ENCODE results near the gene TGOLN2.
A peak's percentile ranks its signal among the peaks of the same experiment; 100 is the strongest.
"Not testable (repeated sequence)": the region's sequence is repeated elsewhere in the genome, so short reads cannot be mapped to it uniquely, and the experiment has no call there.

TGOLN2 gene

GRCh38 chr2:85340034-85340892 lies 12.5 kb upstream of the TGOLN2 start:
- DNase-seq (ENCODE audit: low read depth in 2 of 2, low spot score in 1 of 2), result no peak

- no peak for DNase-seq (ENCODE audit: low read depth in 2 of 2, low spot score in 1 of 2)
These were observed 7.1 kb upstream of the TGOLN2 start for GRCh38 chr2:85334928-85335327.

GRCh38 chr2:85333877-85334276 lies 6.1 kb upstream of the TGOLN2 start:
- DNase-seq (ENCODE audit: low read depth in 2 of 2, low spot score in 1 of 2), result not testable (repeated sequence)

GRCh38 chr2:85330839-85331636 lies 3.2 kb upstream of the TGOLN2 start:
- no peak for DNase-seq (ENCODE audit: low read depth in 2 of 2, low spot score in 1 of 2)

- DNase-seq (ENCODE audit: low read depth in 2 of 2, low spot score in 1 of 2), result not testable (repeated sequence)
These were observed 1.9 kb upstream of the TGOLN2 start for GRCh38 chr2:85329701-85330100.

- no peak for DNase-seq (ENCODE audit: low read depth in 2 of 2, low spot score in 1 of 2)
These were observed 1.4 kb upstream of the TGOLN2 start for GRCh38 chr2:85329181-85329651.

- DNase-seq (ENCODE audit: low read depth in 2 of 2, low spot score in 1 of 2), result peak in 1 of 2 donors; percentile 14
These were observed 498 bp downstream of the TGOLN2 start for GRCh38 chr2:85327160-85327821.

GRCh38 chr2:85326406-85327159 lies 1.2 kb downstream of the TGOLN2 start:
- no peak for DNase-seq (ENCODE audit: low read depth in 2 of 2, low spot score in 1 of 2)

- DNase-seq (ENCODE audit: low read depth in 2 of 2, low spot score in 1 of 2), result no peak
These were observed 2.4 kb downstream of the TGOLN2 start for GRCh38 chr2:85325466-85325811.

- no peak for DNase-seq (ENCODE audit: low read depth in 2 of 2, low spot score in 1 of 2)
These were observed 2.9 kb downstream of the TGOLN2 start for GRCh38 chr2:85324639-85325465.

- DNase-seq (ENCODE audit: low read depth in 2 of 2, low spot score in 1 of 2), result not testable (repeated sequence)
These were observed 3.8 kb downstream of the TGOLN2 start for GRCh38 chr2:85323988-85324367.

- no peak for DNase-seq (ENCODE audit: low read depth in 2 of 2, low spot score in 1 of 2)
These were observed 4.3 kb downstream of the TGOLN2 start for GRCh38 chr2:85323351-85323987.

- DNase-seq (ENCODE audit: low read depth in 2 of 2, low spot score in 1 of 2), result no peak
These were observed 8.0 kb downstream of the TGOLN2 start for GRCh38 chr2:85319796-85320195.

GRCh38 chr2:85318222-85319074 lies 9.3 kb downstream of the TGOLN2 start:
- no peak for DNase-seq (ENCODE audit: low read depth in 2 of 2, low spot score in 1 of 2)

- not testable (repeated sequence) for DNase-seq (ENCODE audit: low read depth in 2 of 2, low spot score in 1 of 2)
These were observed 11.9 kb downstream of the TGOLN2 start for GRCh38 chr2:85315921-85316320.

GRCh38 chr2:85314884-85315242 lies 12.9 kb downstream of the TGOLN2 start:
- DNase-seq (ENCODE audit: low read depth in 2 of 2, low spot score in 1 of 2), result no peak

GRCh38 chr2:85312404-85312803 lies 15.4 kb downstream of the TGOLN2 start:
- DNase-seq (ENCODE audit: low read depth in 2 of 2, low spot score in 1 of 2), result no peak

- no peak for DNase-seq (ENCODE audit: low read depth in 2 of 2, low spot score in 1 of 2)
These were observed 17.5 kb downstream of the TGOLN2 start for GRCh38 chr2:85310330-85310729.
